Breast epithelium (tissue), 4 donors: ENCODE data around the gene ARID5B. TPM values are rescaled to one million over a fixed set of nuclear protein-coding genes. Genes with fewer than 3 reads are reported as not detected.
A peak's percentile ranks its signal among the peaks of the same experiment; 100 is the strongest.

Experiments used
- DNase-seq, 2 donors: peaks; one replicate each; pipeline ENCODE4 v3.0.0-alpha.2; 2019; ENCODE audit warnings: low spot score in 2 of 2
- H3K27ac ChIP-seq, 2 donors: fragments of 200-600 bp; sonication (generic) in 1 of 2; one replicate each; pipeline ENCODE4 v1.5.1; 2016 to 2019; ENCODE audit warnings: mild to moderate bottlenecking in 1 of 2
- H3K27me3 ChIP-seq, 2 donors: fragments of 200-600 bp; sonication (generic) in 1 of 2; one replicate each; pipeline versions ENCODE4 v1.5.1 to v1.6.0; 2017 to 2019; ENCODE audit warnings: control low read depth in 1 of 2, mild to moderate bottlenecking in 1 of 2
- H3K36me3 ChIP-seq: fragments of 200-600 bp; one replicate; pipeline ENCODE4 v1.5.1; 2019
- H3K4me1 ChIP-seq, 2 donors: fragments of 200-600 bp; sonication (generic); one replicate each; pipeline ENCODE4 v1.5.1; 2016 to 2019; ENCODE audit warnings: control low read depth in 1 of 2
- H3K4me3 ChIP-seq, 3 donors: fragments of 200-600 bp; sonication (generic); 1 replicate in 2 of 3; 2 replicates in 1 of 3; pipeline ENCODE4 v1.5.1; 2016 to 2019; ENCODE audit warnings: mild to moderate bottlenecking in 3 of 3, moderate library complexity in 2 of 3
- H3K9me3 ChIP-seq, 2 donors: fragments of 200-600 bp; sonication (generic) in 1 of 2; one replicate each; pipeline ENCODE4 v1.5.1; 2016 to 2019; ENCODE audit warnings: control low read depth in 1 of 2
- CTCF ChIP-seq, 3 donors: fragments of 450-650 bp; IDR thresholded peaks; one replicate each; pipeline ENCODE4 v1.5.1; 2016 to 2017; ENCODE audit warnings: antibody characterized with exemption in 3 of 3, mild to moderate bottlenecking in 3 of 3, moderate library complexity in 3 of 3
- POLR2A ChIP-seq: fragments of 450-650 bp; IDR thresholded peaks from one replicate; pipeline ENCODE4 v1.6.1; 2016; ENCODE audit warnings: antibody characterized with exemption, mild to moderate bottlenecking, moderate library complexity
- POLR2AphosphoS5 ChIP-seq, 3 donors: sonication (generic); formaldehyde crosslinking; IDR thresholded peaks; one replicate each; pipeline ENCODE4 v1.6.1; 2017; ENCODE audit warnings: antibody characterized with exemption in 3 of 3
- intact Hi-C: fragments of 100-400 bp; cut with DNase I; formaldehyde crosslinking; loops from one replicate; pipeline ENCODE4 v1.15.1; 2023; ENCODE audit warnings: low total_unique reads
- total RNA-seq, 3 donors: library from RNA; depleted of rRNA; stranded (reverse); fragments of >200 nt; gene quantifications; one replicate each; pipeline ENCODE4 v1.1.0, GENCODE V29; 2016

ARID5B gene
- total RNA-seq, 3 donors from 2014 or later = 89.5 to 166 (median 125) TPM

- Histone ChIP-seq H3K4me1 (no peaks in the 10 kb centered on the region), H3K27me3 (no peaks in the 10 kb centered on the region), H3K36me3 (no peaks in the 10 kb centered on the region), H3K4me3 (no peak overlapping the region), H3K9me3 (no peaks in the 10 kb centered on the region), H3K27ac (peak overlapping the region; percentile 26 to 46)
- DNase-seq = no peak
- TF ChIP-seq POLR2AphosphoS5 (IDR thresholded peaks at IDR 0.05) = no peak
- no peak for TF ChIP-seq CTCF (IDR thresholded peaks at IDR 0.05)
- no peak for TF ChIP-seq POLR2A
- intact Hi-C loops = no loop called here
Measured at GRCh38 chr10:61986788-61987492, 85.4 kb downstream of the ARID5B start.

- no peaks in the 10 kb centered on the region for H3K27me3 ChIP-seq
- no peak for DNase-seq
Measured at GRCh38 chr10:61987537-61987936, 86.0 kb downstream of the ARID5B start.

GRCh38 chr10:61987951-61988379 is 86.5 kb downstream of the ARID5B start:
- TF ChIP-seq POLR2AphosphoS5 (IDR thresholded peaks at IDR 0.05) = no peak
- no peaks in the 10 kb centered on the region for H3K4me1 ChIP-seq
- intact Hi-C loops = no loop called here
- H3K27ac ChIP-seq = peak overlapping the region; percentile 26 to 46
- no peaks in the 10 kb centered on the region for H3K9me3 ChIP-seq
- DNase-seq = no peak
- H3K36me3 ChIP-seq = no peaks in the 10 kb centered on the region
- no peaks in the 10 kb centered on the region for H3K27me3 ChIP-seq
- H3K4me3 ChIP-seq = peak overlapping the region in 1 of 3 donors; percentile 21

More at GRCh38 chr10:61987537-61987936, 86.0 kb downstream of the ARID5B start:
- Histone ChIP-seq H3K4me3 (peak overlapping the region in 1 of 3 donors; percentile 21), H3K4me1 (no peaks in the 10 kb centered on the region), H3K27ac (peak overlapping the region; percentile 26 to 46), H3K36me3 (no peaks in the 10 kb centered on the region), H3K9me3 (no peaks in the 10 kb centered on the region)
- no peak for TF ChIP-seq CTCF (IDR thresholded peaks at IDR 0.05)
- no peak for TF ChIP-seq POLR2AphosphoS5 (IDR thresholded peaks at IDR 0.05)
- TF ChIP-seq POLR2A = no peak
- intact Hi-C loops = no loop called here

GRCh38 chr10:61989995-61990760 is 88.7 kb downstream of the ARID5B start:
- no peak for DNase-seq
- H3K4me3 ChIP-seq = no peak overlapping the region
- intact Hi-C loops = no loop called here
- no peak for TF ChIP-seq POLR2A
- no peak for TF ChIP-seq POLR2AphosphoS5 (IDR thresholded peaks at IDR 0.05)
- TF ChIP-seq CTCF (IDR thresholded peaks at IDR 0.05) = no peak
- H3K36me3 ChIP-seq = no peaks in the 10 kb centered on the region
- H3K9me3 ChIP-seq = no peaks in the 10 kb centered on the region
- H3K27ac ChIP-seq = peak overlapping the region; percentile 20 to 21
- H3K4me1 ChIP-seq = peaks cover 3 to 4% of the 10 kb centered on the region in 2 donors
- no peaks in the 10 kb centered on the region for H3K27me3 ChIP-seq

- Histone ChIP-seq H3K4me3 (no peak overlapping the region), H3K36me3 (no peaks in the 10 kb centered on the region), H3K4me1 (peaks cover 3 to 4% of the 10 kb centered on the region in 2 donors), H3K27me3 (no peaks in the 10 kb centered on the region), H3K9me3 (no peaks in the 10 kb centered on the region), H3K27ac (no peak overlapping the region)
- no peak for DNase-seq
- intact Hi-C loops = no loop called here
- TF ChIP-seq CTCF (IDR thresholded peaks at IDR 0.05) (no peak), POLR2AphosphoS5 (IDR thresholded peaks at IDR 0.05) (no peak), POLR2A (no peak)
Measured at GRCh38 chr10:61990761-61991135, 89.2 kb downstream of the ARID5B start.
